ENCODE measurements around the gene SULT1A4.
"Not testable (repeated sequence)": the region's sequence is repeated elsewhere in the genome, so short reads cannot be mapped to it uniquely, and the experiment has no call there.

Gene SULT1A4

DNA sequence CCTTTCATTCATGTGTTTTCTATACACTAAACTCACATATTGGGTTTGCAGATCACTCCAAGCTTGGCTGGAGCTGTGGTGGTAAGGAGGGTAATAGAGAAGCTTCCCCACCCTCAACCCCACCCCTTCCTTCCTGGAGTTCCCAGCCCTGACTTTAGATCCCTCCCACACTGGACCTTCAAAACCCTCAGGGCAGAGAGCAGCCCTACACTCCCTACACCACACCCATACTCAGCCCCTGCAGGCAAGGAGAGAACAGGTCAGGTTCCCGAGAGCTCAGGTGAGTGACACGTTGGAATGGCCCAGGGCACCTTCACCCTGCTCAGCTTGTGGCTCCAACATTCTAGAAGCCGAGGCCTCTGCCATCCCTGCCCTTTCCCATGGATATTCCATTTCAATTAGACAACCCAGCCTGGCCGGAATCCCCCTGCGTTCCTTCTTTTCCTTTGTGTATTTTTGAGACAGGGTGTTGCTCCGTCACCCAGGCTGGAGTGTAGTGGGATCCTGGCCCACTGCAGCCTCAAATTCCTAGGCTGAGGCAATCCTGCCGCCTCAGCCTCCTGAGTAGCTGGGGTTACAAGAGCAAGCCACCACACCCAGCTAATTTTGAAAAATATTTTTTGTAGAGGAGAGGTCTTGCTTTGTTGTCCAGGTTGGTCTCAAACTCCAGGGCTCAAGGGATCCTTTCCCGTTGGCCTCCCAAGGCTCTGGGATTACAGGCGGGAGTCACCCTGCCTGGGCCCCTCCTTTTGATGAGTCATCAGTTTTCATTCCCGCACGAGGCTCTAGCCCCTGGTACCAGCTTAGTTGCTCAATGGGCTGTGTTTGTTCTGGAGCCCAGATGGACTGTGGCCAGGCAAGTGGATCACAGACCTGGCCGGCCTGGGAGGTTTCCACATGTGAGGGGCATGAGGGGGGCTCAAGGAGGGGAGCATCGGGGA, at the start of gene SULT1A4:
TSS of gene SULT1A4 (plus strand) at position 208 of the 941 bp plus-strand sequence. CDS start 1,473 bp downstream, outside the sequence.
- DNase-seq (ENCODE audit: low read depth in 2 of 2, low spot score in 1 of 2): not testable (repeated sequence)

DNA sequence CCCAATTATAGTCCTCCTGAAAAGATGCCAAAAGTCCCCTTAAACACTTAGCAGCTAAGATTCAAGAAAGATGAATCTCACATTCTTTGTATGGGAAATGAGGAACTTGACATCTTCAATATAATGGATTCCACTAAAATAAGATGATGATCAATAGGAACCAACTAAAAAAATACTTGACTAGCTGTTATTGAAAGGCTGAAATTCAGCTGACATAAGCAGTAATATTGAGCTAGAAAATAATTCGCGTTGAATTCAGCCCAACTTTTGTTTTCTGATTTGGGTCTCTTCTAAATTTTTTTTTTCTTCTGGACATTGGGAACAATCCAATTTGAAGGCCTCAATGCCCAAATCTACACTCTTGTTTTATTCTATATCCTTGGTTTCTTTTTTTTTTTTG, 36.1 kb upstream of the SULT1A4 start:
- not testable (repeated sequence) for DNase-seq (ENCODE audit: low read depth in 2 of 2, low spot score in 1 of 2)

DNA sequence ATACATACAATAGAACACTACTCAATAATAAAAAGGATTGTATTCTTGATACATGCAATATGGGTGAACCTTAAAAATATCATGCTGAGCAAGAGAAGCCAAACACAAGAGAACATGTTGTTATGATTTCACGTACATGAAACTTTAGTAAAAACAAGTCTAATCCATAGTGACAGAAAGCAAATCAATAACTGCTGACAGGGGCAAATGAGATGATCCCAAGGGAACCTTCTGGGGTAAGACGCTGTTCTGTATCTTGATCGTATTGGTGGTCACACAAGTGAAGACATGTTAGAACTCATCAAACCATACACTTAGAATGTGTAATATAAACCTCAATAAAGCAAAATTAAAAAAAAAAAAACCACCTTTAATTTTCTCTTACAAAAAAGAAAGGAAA, 34.3 kb upstream of the SULT1A4 start:
- not testable (repeated sequence) for DNase-seq (ENCODE audit: low read depth in 2 of 2, low spot score in 1 of 2)

DNA sequence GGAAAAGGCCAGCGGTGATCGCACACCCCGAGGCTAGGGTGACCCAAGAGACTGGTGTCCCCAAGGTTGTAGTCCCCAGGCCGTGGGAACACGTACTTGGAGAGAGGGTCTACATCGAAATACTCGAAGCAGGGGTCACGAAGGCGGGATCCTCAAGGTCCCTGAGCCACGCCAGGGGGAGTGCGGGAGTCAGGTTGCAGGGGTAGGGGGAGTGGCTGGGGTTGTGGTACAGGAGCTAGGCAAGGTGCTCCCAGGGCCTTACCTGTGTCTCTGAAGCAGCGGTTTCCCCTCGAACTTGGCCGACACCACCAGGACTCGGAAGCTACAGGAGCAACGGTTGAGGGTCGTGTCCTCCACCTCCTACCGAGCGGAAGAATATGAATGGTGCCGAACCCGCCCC, 6.0 kb upstream of the SULT1A4 start:
- not testable (repeated sequence) for DNase-seq (ENCODE audit: low read depth in 2 of 2, low spot score in 1 of 2)

DNA sequence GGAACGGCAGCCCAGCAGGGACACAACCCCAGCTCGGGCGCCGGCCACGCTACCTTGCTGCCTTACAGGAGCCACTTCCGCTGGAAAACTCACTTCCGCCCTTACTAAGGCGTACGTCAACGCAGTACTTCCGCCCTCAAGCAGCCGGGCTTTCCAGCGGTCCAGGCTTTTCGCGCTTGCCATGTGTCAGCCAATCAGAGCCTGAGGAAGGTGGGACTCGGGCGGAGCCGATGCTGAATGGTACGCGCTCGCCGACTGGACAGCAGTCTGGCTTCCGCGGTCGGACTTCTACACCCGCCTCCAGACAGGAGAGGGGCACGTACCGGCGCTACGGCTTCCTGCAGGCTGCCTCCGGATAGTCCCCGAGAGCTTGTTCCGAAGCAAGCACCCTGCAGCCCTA, 5.4 kb upstream of the SULT1A4 start, which contains the start of the genes BOLA2 and SLX1B:
TSS of gene BOLA2 (minus strand) at position 83 of the 400 bp plus-strand sequence. CDS start 98 bp downstream, outside the sequence.
TSS of gene SLX1B (plus strand) at position 265 of the 400 bp plus-strand sequence.
- DNase-seq (ENCODE audit: low read depth in 2 of 2, low spot score in 1 of 2): not testable (repeated sequence)

DNA sequence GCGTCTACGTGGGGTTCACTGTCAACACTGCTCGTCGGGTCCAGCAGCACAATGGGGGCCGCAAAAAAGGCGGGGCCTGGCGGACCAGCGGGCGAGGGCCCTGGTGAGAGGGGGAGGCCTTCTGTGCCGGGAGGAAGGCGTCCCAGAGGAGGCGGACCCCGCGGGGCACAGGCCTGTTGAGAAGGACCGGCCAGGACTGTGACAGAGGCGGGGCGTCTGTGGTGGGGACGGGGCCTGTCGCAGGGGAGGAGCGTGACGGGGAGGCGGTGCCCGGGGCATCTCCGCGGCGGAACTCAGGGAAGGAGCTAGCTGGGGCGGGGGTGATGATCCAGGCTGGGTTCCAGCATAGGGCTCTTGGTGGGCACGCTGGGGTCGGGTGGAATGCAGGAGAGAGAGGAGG, 4.9 kb upstream of the SULT1A4 start:
- not testable (repeated sequence) for DNase-seq (ENCODE audit: low read depth in 2 of 2, low spot score in 1 of 2)

DNA sequence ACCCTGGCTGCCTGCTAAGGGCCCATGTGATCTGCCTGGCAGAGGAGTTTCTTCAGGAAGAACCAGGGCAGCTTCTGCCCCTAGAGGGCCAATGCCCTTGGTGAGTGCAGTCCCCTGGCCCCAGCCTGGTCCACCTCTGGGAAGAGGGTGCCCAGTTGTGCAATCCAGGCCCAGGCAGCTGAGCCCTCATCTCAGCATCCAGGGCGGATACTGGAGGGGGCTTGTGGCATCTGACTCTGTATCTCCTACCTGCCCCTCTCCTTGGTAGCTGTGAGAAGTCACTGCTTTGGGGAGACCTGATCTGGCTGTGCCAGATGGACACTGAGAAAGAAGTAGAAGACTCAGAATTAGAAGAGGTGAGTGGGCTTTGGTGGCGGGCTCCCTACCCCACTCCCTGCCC, 2.1 kb upstream of the SULT1A4 start:
- DNase-seq (ENCODE audit: low read depth in 2 of 2, low spot score in 1 of 2): not testable (repeated sequence)

DNA sequence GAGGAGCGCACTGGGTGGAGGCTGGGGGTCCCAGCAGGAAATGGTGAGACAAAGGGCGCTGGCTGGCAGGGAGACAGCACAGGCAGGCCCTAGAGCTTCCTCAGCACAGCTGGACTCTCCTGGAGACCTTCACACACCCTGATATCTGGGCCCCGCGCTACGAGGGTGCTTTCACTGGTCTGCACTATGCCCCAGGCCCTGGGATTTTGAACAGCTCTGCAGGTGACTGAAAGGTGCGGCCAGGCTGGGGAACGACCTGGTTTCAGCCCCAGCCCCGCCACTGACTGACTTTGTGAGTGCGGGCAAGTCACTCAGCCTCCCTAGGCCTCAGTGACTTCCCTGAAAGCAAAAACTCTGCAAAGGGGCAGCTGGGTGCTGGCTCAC, 926 bp downstream of the SULT1A4 start:
- DNase-seq (ENCODE audit: low read depth in 2 of 2, low spot score in 1 of 2): not testable (repeated sequence)

DNA sequence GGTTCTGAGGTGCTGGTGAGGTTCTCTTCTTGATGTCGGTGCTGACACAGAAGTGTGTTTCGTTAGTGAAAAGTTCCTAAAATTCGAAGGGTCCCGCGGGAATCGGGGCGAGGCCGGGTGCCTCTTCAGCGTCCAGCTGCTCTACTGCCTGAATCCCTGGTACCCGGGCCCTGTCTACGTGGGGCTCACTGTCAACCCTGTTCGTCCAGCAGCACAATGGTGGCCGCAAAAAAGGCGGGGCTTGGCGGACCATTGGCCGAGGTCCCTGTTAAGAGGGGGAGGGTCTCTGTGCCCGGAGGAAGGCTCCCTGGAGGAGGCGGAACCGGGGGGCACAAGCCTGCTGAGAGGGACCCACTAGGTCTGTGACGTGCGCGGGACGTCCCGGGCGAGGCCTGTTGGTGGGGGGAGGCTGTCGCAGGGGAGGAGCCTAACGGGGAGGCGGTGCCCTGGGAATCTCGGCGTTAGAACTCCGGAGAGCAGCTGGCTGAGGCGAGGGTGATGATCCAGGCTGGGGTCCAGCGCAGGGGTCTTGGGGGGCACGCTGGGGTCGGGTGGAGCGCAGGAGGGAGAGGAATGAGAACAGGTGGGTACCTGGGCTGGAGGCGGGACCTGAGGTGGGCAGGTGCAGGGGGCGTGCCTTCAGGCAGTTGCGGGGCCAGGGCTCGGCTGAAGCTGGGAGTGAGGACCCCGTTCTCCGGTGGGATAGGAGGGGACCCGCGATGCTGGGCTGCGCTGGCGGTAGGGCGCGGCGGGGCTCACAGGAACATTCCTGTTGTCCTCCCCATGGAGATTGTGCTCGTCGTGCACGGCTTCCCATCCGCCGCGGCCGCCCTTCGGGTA, 6.5 kb downstream of the SULT1A4 start:
- DNase-seq (ENCODE audit: low read depth in 2 of 2, low spot score in 1 of 2): not testable (repeated sequence)

DNA sequence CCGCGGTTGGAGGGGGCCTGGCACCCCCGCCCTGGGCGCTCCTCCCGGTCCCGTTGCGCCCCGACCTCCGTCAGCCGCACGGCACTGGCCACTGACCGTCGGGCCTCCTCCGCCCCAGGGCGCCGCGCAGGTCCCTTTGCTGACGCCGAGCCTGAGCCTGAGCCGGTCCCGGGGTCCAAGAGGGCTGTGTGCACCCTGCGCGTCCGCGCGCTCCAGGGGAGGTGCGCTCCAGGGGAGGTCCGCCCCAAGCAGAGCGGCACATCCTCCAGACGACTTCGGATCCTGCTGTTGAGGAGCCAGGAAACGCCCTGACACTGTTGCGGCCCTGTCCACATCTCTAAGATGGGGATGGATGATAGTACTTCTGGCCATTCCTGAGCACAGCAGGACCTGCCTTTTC, 7.2 kb downstream of the SULT1A4 start:
- not testable (repeated sequence) for DNase-seq (ENCODE audit: low read depth in 2 of 2, low spot score in 1 of 2)

DNA sequence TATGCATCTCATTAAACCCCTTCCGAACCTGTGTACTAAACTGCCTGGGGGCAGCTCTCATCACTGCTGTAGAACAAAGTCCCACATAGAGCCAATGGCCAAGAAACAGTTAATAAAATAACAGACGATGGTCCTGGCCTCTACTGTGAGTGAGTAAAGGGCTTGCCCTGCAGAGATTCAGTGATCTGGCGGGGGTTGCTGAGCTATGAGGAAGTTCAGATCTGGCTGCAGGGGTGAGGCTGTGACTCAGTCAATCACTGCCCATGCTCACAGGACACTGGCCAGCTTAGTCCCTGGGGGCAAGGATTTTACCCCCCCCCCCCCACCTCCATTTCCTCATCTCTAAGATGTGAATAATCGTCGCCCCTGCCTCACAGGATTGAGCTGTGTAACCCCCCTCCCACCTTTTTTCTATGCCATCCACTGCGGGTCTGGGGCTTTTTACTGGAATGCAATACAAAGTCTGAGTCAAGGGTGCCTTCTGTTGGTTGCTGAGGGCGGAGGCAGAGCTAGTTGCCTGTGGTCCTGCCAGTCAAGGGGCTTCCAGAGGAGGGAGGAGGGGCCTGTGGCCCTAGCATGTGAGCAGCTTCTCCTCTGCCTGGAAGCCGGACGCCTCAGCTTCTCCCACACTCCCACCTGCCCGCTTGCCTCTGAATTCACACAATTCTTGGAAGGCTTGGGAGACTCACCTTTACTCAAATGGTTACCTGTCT, 8.1 kb downstream of the SULT1A4 start:
- DNase-seq (ENCODE audit: low read depth in 2 of 2, low spot score in 1 of 2): not testable (repeated sequence)

DNA sequence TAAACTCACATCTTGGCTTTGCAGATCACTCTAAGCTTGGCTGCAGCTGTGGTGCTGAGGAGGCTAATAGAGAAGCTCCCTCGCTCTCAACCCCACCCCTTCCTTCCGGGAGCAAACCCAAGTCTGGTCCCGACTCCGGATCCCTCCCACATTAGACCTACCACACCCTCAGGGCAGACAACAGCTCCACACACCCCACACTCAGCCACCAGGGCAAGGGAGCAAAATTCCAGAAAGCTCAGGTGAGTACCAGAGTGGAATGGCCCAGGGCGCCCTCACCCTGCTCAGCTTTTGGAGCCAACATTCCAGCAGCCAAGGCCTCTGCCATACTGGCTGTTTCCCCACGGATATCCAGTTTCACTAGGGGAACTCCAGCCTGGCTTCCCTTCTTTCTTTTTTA, 9.9 kb downstream of the SULT1A4 start:
- peak in 1 of 2 donors; percentile 27 for DNase-seq (ENCODE audit: low read depth in 2 of 2, low spot score in 1 of 2)

DNA sequence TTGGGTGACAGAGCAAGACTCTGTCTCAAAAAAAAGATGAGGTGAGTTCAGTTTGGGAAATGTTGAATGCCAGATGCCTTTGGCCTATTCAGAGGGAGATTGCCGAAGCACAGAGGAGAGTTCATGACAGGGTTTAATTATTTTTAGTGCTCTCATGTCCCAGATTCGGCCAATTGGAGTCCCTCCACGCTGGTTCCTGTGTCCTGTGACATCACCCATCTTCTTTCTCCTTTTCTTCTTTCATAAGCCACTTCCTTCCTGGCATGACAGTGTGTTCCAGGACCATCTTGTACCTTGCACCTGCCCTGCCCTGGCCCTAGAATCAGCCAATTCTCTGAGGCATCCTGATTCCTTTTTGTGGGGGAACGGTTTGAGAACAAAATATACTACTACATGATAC, 12.4 kb downstream of the SULT1A4 start:
- DNase-seq (ENCODE audit: low read depth in 2 of 2, low spot score in 1 of 2): not testable (repeated sequence)

DNA sequence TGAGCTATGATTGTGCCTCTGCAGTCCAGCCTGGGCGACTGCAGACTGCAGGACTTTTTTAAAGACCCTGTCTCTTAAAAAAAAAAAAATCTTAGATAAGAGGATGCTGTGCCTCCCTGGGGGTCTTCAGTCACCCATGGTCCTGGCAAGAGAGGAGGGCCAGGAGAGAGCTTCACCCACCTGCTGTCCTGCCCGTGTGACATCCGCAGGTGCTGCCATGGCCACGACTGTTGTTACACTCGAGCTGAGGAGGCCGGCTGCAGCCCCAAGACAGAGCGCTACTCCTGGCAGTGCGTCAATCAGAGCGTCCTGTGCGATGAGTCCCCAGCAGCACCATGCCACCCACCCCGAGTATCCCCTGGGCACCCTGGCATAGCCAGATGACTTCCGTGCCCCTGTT, 22.6 kb downstream of the SULT1A4 start:
- DNase-seq (ENCODE audit: low read depth in 2 of 2, low spot score in 1 of 2): not testable (repeated sequence)

DNA sequence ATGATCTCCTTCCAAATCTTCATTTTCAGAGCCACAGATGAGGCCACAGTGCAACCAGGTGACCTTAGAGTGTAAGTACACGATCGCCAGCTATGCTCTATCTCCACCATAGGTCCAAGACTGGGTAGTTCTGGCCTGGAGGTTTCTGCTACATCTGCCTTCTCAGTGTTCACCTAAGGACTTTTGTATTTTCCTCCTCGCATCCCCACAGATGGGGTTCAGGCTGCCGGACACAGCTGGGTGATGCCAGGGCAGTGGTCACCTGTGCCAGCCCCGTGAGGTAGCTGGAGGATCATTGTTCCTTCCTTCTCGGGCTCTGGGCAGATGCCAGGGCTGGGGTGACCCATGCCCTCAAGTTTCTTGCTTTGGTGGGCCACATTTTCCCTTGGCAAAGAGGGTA, 46.6 kb downstream of the SULT1A4 start, which contains the start of gene NPIPB12:
TSS of gene NPIPB12 (minus strand) at position 101 of the 400 bp plus-strand sequence.
- not testable (repeated sequence) for DNase-seq (ENCODE audit: low read depth in 2 of 2, low spot score in 1 of 2)

Data from stimulated activated CD8-positive, alpha-beta memory T cell treated with anti-CD3 and anti-CD28 coated beads, Interleukin-4, amount 100 ng/mL, for 1 hour (primary cell).